Islet of Langerhans (tissue), 1 donor: ENCODE results near the gene CHD8.

Experiments
- FAIRE-seq: peaks from one replicate; lab custom pipeline; 2011; peaks lifted over from hg19 to GRCh38; lab: Jason Lieb, UNC

Gene CHD8

GRCh38 chr14:21369949-21370679 lies 85.8 kb downstream of the CHD8 start:
- FAIRE-seq = no peak

GRCh38 chr14:21367582-21368144 lies 88.3 kb downstream of the CHD8 start:
- FAIRE-seq = no peak

GRCh38 chr14:21356511-21356910 lies 99.4 kb downstream of the CHD8 start:
- no peak for FAIRE-seq

- no peak for FAIRE-seq
Observed at GRCh38 chr14:21352587-21352986, 103.3 kb downstream of the CHD8 start.

GRCh38 chr14:21350539-21350938 lies 105.4 kb downstream of the CHD8 start:
- FAIRE-seq = no peak

- FAIRE-seq = no peak
Observed at GRCh38 chr14:21347201-21347600, 108.7 kb downstream of the CHD8 start.

GRCh38 chr14:21346532-21347135 lies 109.3 kb downstream of the CHD8 start:
- FAIRE-seq = no peak

- no peak for FAIRE-seq
Observed at GRCh38 chr14:21343035-21343794, 112.7 kb downstream of the CHD8 start.
